MCF 10A (cell line): ENCODE measurements around the gene TMEM260. TPM values are rescaled to one million over a fixed set of nuclear protein-coding genes. Genes with fewer than 3 reads are reported as not detected.

ENCODE experiments used
- BruUV-seq: library from RNA; stranded (reverse); fragments of 400-500 nt; replicated peaks from 2 replicates; lab custom pipeline; 2021; lab: Mats Ljungman, UMichigan
- CTCF ChIA-PET: fragments of 300-600 bp; sonication (Branson Sonifier 250); formaldehyde crosslinking; extraction: SDS; loops from one replicate; lab custom pipeline; 2021; ENCODE audit warnings: antibody characterized with exemption, inconsistent platforms; lab: Yijun Ruan, JAX
- POLR2A ChIA-PET: fragments of 300-600, 350-650 bp; sonication (Branson Sonifier 250); formaldehyde crosslinking; extraction: SDS; loops from one replicate; lab custom pipeline; 2020; ENCODE audit warnings: antibody characterized with exemption, inconsistent platforms; lab: Yijun Ruan, JAX
- DNase-seq: peaks from one replicate; pipeline ENCODE4 v3.0.0-alpha.2; 2018; ENCODE audit not compliant: unreplicated experiment
- H3K27ac Mint-ChIP-seq: one replicate; pipeline ENCODE4 v1.8.0; 2022; ENCODE audit warnings: mild to moderate bottlenecking, low read depth, mixed read lengths; ENCODE audit not compliant: unreplicated experiment
- H3K27me3 Mint-ChIP-seq: one replicate; pipeline ENCODE4 v1.8.0; 2022; ENCODE audit warnings: mixed read lengths; ENCODE audit not compliant: insufficient read depth, unreplicated experiment
- H3K36me3 Mint-ChIP-seq: one replicate; pipeline ENCODE4 v1.8.0; 2022; ENCODE audit warnings: mild to moderate bottlenecking, moderate library complexity, mixed read lengths; ENCODE audit not compliant: insufficient read depth, unreplicated experiment
- H3K4me1 Mint-ChIP-seq: one replicate; pipeline ENCODE4 v1.8.0; 2022; ENCODE audit warnings: mixed read lengths; ENCODE audit not compliant: insufficient read depth, unreplicated experiment
- H3K4me3 Mint-ChIP-seq: one replicate; pipeline ENCODE4 v1.8.0; 2022; ENCODE audit warnings: mild to moderate bottlenecking, moderate library complexity, mixed read lengths; ENCODE audit not compliant: unreplicated experiment
- H3K9me3 Mint-ChIP-seq: one replicate; pipeline ENCODE4 v1.8.0; 2022; ENCODE audit warnings: mixed read lengths; ENCODE audit not compliant: unreplicated experiment
- CTCF ChIP-seq: fragments of 200-600 bp; IDR thresholded peaks from one replicate; pipeline ENCODE4 v1.8.0; 2022; ENCODE audit warnings: antibody characterized with exemption, mild to moderate bottlenecking; ENCODE audit not compliant: unreplicated experiment
- intact Hi-C: fragments of 100-400 bp; cut with micrococcal nuclease; formaldehyde crosslinking; loops from 2 replicates; pipeline ENCODE4 v1.14.1; 2022
- total RNA-seq: library from RNA; stranded (reverse); gene quantifications from 2 replicates; pipeline ENCODE4 v1.2.3, GENCODE V29; 2022

TMEM260 gene
- total RNA-seq, 1 experiment from 2014 or later = 20.8 TPM

DNA sequence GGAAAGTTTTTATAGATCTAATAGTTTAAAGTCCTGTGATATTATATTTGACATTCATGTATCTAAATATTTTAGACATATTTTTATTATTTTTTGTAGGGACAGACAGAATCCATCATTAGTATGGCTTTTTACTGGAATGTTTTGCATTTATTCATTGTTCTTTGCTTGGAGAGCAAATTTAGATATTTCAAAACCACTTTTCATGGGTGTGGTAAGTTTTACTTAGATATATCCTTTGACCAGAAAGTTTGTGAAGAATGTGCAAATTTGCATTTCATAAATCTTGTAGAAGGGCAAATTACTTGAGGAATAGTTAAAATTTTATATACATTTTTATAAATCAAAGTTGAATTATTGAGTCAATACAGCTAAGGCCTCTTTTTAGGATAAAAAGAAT, 37.5 kb downstream of the TMEM260 start:
- ChIA-PET CTCF (no interaction called here), POLR2A (no interaction called here)
- DNase-seq = no peak
- H3K36me3 Mint-ChIP-seq = peaks cover 58% of the 10 kb centered on the region
- no peaks in the 10 kb centered on the region for H3K9me3 Mint-ChIP-seq
- BruUV-seq = no TSS peak
- intact Hi-C loops = no loop called here
- H3K27me3 Mint-ChIP-seq = no peaks in the 10 kb centered on the region
- no peak overlapping the region for H3K4me3 Mint-ChIP-seq
- no peak overlapping the region for H3K27ac Mint-ChIP-seq
- TF ChIP-seq CTCF = no peak
- no peaks in the 10 kb centered on the region for H3K4me1 Mint-ChIP-seq

DNA sequence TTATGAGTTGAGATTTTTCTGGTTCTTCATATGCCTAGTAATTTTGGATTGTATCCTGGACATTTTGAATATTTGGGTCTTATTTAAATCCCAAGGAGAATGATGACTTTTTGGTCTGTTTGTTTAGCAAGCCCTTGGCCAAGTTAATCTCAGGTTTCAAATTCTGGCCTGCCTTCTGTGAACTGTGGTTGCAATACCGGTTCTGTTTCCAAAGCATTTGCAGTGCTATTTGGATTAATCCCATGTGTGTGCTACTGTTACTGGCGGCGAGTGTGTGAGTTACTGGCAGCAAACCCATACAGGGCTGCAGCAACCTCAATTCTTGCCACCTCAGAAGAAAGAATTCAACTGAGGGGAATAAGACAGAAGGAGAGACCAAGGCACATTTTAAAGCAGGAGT, 51.1 kb downstream of the TMEM260 start:
- DNase-seq = no peak
- intact Hi-C loops = no loop called here
- Mint-ChIP-seq H3K9me3 (peaks cover 8% of the 10 kb centered on the region), H3K4me1 (no peaks in the 10 kb centered on the region), H3K27ac (no peak overlapping the region), H3K4me3 (no peak overlapping the region), H3K36me3 (peaks cover 50% of the 10 kb centered on the region), H3K27me3 (no peaks in the 10 kb centered on the region)
- BruUV-seq = no TSS peak
- ChIA-PET POLR2A (no interaction called here), CTCF (interaction anchor here (0.7 kb wide), 1 partner anchor 25 kb away, joined by 3 read pairs; no protein-coding TSS in a partner anchor)
- TF ChIP-seq CTCF = no peak

DNA sequence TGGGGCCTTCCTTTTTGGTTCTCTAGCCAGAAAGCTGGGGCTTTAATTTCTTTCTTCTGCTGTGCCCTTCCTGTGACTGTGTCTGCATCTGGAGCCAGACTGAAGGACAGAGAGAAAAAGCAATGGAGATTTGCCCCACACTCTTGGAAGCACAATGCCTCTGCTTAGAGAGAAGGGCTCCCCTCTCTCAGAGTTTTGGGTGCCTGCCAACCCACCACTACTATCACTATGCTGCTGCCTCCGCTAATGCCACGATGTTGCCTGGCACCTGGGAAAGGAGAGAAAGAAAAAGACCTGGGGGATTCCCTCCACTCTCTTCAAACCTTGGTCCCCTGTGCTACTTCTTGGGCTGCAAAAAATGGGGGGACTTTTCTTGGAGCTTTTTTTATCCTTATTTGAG, 52.6 kb downstream of the TMEM260 start:
- no peaks in the 10 kb centered on the region for H3K4me1 Mint-ChIP-seq
- intact Hi-C loops = no loop called here
- CTCF ChIA-PET = interaction anchor here (0.6 kb wide), 1 partner anchor 26 kb away, joined by 3 read pairs; no protein-coding TSS in a partner anchor
- H3K36me3 Mint-ChIP-seq = peaks cover 62% of the 10 kb centered on the region
- POLR2A ChIA-PET = no interaction called here
- DNase-seq = no peak
- peaks cover 8% of the 10 kb centered on the region for H3K9me3 Mint-ChIP-seq
- no peak overlapping the region for H3K27ac Mint-ChIP-seq
- BruUV-seq = no TSS peak
- TF ChIP-seq CTCF = no peak
- H3K4me3 Mint-ChIP-seq = no peak overlapping the region
- no peaks in the 10 kb centered on the region for H3K27me3 Mint-ChIP-seq

GRCh38 chr14:56633544-56633943, 53.9 kb downstream of the TMEM260 start:
- DNase-seq = no peak
- no TSS peak for BruUV-seq
- H3K27ac Mint-ChIP-seq = no peak overlapping the region
- H3K4me1 Mint-ChIP-seq = no peaks in the 10 kb centered on the region
- peaks cover 74% of the 10 kb centered on the region for H3K36me3 Mint-ChIP-seq
- no peak overlapping the region for H3K4me3 Mint-ChIP-seq
- CTCF ChIA-PET = no interaction called here
- peaks cover 8% of the 10 kb centered on the region for H3K9me3 Mint-ChIP-seq
- TF ChIP-seq CTCF = no peak
- POLR2A ChIA-PET = no interaction called here
- intact Hi-C loops = no loop called here
- H3K27me3 Mint-ChIP-seq = no peaks in the 10 kb centered on the region
